HG03342 (cell line): ENCODE results near the gene VSIG1.
A peak's percentile ranks its signal among the peaks of the same experiment; 100 is the strongest.

Experiments
- ATAC-seq: cut with Tn5 transposase; IDR thresholded peaks from one replicate; pipeline ENCODE4 v1.9.1; 2021; ENCODE audit warnings: mild to moderate bottlenecking, moderate library complexity; ENCODE audit not compliant: unreplicated experiment

Gene VSIG1

GRCh38 chrX:108064001-108064400, 19.1 kb downstream of the VSIG1 start:
- ATAC-seq, result no peak

GRCh38 chrX:108064613-108065012, 19.7 kb downstream of the VSIG1 start:
- peak; percentile 57 for ATAC-seq

- no peak for ATAC-seq
Measured at GRCh38 chrX:108068121-108068520, 23.3 kb downstream of the VSIG1 start.

GRCh38 chrX:108070891-108071290, 26.0 kb downstream of the VSIG1 start:
- no peak for ATAC-seq

- no peak for ATAC-seq
Measured at GRCh38 chrX:108071578-108071977, 26.7 kb downstream of the VSIG1 start.

- no peak for ATAC-seq
Measured at GRCh38 chrX:108072746-108073145, 27.9 kb downstream of the VSIG1 start.

GRCh38 chrX:108081110-108081509, 36.2 kb downstream of the VSIG1 start:
- no peak for ATAC-seq

- no peak for ATAC-seq
Measured at GRCh38 chrX:108087792-108088191, 42.9 kb downstream of the VSIG1 start.

- ATAC-seq, result no peak
Measured at GRCh38 chrX:108088511-108088910, 43.6 kb downstream of the VSIG1 start.

- peak; percentile 2 for ATAC-seq
Measured at GRCh38 chrX:108090491-108091263, 45.8 kb downstream of the VSIG1 start.

- peak; percentile 96 for ATAC-seq
Measured at GRCh38 chrX:108091264-108091877, 46.5 kb downstream of the VSIG1 start, which contains the start of the genes ATG4A and PSMD10. Gene ATG4A, plus strand, starts transcription at chrX:108091778. Its CDS starts 49 bp downstream, at chrX:108091827. Gene PSMD10, minus strand, starts transcription at chrX:108091542. Its CDS starts 22 bp downstream, at chrX:108091520.

GRCh38 chrX:108091878-108092291, 47.0 kb downstream of the VSIG1 start:
- ATAC-seq, result peak; percentile 33

- ATAC-seq, result no peak
Measured at GRCh38 chrX:108097380-108097779, 52.5 kb downstream of the VSIG1 start.

- no peak for ATAC-seq
Measured at GRCh38 chrX:108105473-108105872, 60.6 kb downstream of the VSIG1 start.

GRCh38 chrX:108114541-108114940, 69.7 kb downstream of the VSIG1 start:
- no peak for ATAC-seq

GRCh38 chrX:108117988-108118387, 73.1 kb downstream of the VSIG1 start:
- ATAC-seq, result no peak

- ATAC-seq, result no peak
Measured at GRCh38 chrX:108121291-108121690, 76.4 kb downstream of the VSIG1 start.

GRCh38 chrX:108122748-108123147, 77.9 kb downstream of the VSIG1 start:
- ATAC-seq, result no peak

- no peak for ATAC-seq
Measured at GRCh38 chrX:108123591-108124366, 78.9 kb downstream of the VSIG1 start.

- ATAC-seq, result no peak
Measured at GRCh38 chrX:108126661-108127060, 81.8 kb downstream of the VSIG1 start.

GRCh38 chrX:108127152-108127551, 82.3 kb downstream of the VSIG1 start:
- no peak for ATAC-seq
